Stimulated activated CD4-positive, alpha-beta T cell treated with anti-CD3 and anti-CD28 coated beads, Interleukin-15, amount 100 ng/mL, for 1 hour (primary cell): Measurements from ENCODE around the gene WNT6.
"Not testable (repeated sequence)": the region's sequence is repeated elsewhere in the genome, so short reads cannot be mapped to it uniquely, and the experiment has no call there.

ENCODE experiments used
- DNase-seq, 2 donors: peaks; one replicate each; pipeline ENCODE4 v3.0.0-alpha.2; 2020; ENCODE audit warnings: low read depth in 1 of 2, low spot score in 1 of 2

WNT6 gene

GRCh38 chr2:218830526-218831306 is 28.9 kb upstream of the WNT6 start:
- DNase-seq, result no peak

DNA sequence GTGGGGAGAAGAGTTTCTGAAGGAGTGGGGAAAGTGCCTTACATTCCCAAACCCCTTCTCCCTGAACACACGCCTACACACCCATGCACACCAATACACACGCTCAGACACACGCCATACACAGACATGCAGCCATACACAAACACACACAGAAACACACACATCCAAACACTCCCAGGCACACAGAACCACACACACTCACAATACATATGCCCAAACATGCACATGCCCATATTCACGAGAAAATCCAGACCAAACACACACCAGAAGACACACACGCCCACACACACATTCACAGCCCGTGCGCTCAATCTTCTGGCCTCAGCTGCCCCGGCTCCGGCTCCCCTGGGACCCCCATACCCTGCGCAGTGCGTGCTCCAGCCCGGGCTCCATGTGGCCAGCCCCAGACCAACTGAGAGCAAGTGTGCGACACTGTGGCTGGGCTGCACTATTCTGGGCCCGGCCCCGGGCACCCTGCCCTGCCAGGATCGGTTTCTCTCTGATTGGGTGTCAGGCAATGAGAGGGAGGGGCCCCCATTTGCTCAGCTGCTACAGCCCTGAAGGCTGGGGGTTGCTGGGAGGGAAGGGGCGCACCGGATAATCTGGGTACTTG is 28.1 kb upstream of the WNT6 start, which contains the start of gene PRKAG3:
Gene PRKAG3 (minus strand): TSS at position 426 of the 613 bp plus-strand sequence.
- no peak for DNase-seq

GRCh38 chr2:218832081-218832480 is 27.5 kb upstream of the WNT6 start:
- DNase-seq, result no peak

- DNase-seq, result no peak
Observed at GRCh38 chr2:218832520-218832919, 27.1 kb upstream of the WNT6 start.

DNA sequence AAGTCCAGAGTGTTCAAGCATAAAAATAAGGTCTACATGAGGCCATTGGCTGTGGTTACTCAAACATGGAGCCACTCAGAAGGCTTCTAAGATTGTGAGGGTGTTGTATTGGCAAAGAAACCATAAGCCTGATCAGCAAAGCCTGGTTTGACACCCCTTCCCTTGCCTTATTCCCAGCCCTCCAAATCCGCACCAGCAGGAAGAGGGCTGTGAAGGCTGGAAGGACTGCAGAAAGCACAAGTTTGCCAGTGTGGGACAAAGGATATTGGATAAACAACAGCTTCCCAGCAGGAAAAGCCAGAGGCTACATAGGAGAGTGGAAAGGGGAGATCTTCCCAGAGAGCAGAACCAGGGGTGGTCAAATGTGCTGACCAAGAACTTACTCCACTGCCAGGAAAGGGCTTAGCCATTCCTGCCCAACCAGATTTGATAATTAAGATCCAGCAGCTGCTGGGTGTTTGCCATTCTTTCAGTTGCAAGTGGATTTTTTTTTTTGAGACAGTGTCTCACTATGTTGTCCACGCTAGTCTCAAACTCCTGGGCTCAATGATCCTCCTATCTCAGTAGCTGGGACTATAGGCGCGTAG is 26.5 kb upstream of the WNT6 start:
- no peak for DNase-seq

GRCh38 chr2:218834685-218835084 is 24.9 kb upstream of the WNT6 start:
- no peak for DNase-seq

GRCh38 chr2:218837495-218837894 is 22.1 kb upstream of the WNT6 start:
- DNase-seq, result no peak

GRCh38 chr2:218839430-218839829 is 20.2 kb upstream of the WNT6 start:
- DNase-seq, result no peak

GRCh38 chr2:218839888-218840287 is 19.7 kb upstream of the WNT6 start:
- DNase-seq, result no peak

DNA sequence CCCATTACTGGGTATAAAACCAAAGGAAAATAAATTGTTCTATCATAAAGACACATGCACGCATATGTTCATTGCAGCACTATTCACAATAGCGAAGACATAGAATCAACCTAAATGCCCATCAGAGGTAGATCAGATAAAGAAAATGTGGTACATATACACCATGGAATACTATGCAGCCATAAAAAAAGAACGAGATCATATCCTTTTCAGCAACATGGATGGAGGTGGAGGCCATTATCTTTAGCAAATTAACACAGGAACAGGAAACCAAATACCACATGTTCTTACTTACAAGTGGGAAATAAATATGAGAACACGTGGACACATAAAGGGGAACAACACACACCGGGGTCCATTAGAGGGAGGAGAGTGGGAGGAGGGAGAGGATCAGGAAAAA is 15.3 kb upstream of the WNT6 start:
- DNase-seq, result not testable (repeated sequence)

DNA sequence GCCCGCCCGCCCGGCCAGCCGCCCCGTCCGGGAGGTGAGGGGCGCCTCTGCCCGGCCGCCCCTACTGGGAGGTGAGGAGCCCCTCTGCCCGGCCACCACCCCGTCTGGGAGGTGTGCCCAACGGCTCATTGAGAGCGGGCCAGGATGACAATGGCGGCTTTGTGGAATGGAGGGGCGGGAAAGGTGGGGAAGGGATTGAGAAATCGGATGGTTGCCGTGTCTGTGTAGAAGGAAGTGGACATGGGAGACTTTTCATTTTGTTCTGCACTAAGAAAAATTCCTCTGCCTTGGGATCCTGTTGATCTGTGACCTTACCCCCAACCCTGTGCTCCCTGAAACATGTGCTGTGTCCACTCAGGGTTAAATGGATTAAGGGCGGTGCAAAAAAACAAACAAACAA is 12.6 kb upstream of the WNT6 start:
- DNase-seq, result not testable (repeated sequence)

- DNase-seq, result no peak
Observed at GRCh38 chr2:218849721-218850120, 9.9 kb upstream of the WNT6 start.

- no peak for DNase-seq
Observed at GRCh38 chr2:218850796-218851195, 8.8 kb upstream of the WNT6 start.

GRCh38 chr2:218851286-218851685 is 8.3 kb upstream of the WNT6 start:
- DNase-seq, result no peak

DNA sequence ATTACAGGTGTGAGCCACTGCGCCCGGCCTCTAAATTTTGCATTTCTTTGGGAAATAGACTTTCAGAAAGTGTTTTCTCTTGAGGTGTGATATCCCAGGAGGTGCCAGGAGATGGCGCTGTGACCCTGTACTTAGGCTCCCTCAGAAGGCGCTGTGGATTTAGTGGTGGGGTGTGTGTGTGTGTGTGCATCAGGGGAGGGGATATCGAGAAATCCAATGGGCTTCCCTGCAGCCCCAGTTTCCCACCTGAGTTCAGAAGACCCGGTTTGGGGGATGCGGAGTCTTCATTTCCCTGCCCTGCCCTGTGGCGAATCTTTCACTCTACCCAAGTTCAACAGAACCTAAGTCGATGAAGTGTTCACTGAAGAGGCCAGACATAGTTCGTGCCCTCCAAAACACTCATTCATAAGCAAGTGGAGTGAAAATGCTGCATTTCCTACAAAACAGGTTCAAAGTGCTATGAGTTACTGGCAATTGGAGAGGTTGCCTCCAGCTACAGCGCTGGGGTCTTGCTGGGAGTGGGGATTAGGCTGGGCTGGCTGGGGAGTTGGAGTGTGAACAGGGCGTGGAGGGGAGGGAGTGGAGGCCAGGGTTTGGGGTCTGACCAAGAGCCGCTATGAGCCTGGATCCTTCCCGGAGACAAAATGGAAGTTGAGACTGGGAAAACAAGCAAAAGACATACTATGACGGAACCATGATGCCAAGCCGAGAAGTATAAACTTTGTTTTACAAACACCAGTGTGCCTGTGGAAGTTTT is 6.5 kb upstream of the WNT6 start:
- DNase-seq, result peak; percentile 41 to 50

DNA sequence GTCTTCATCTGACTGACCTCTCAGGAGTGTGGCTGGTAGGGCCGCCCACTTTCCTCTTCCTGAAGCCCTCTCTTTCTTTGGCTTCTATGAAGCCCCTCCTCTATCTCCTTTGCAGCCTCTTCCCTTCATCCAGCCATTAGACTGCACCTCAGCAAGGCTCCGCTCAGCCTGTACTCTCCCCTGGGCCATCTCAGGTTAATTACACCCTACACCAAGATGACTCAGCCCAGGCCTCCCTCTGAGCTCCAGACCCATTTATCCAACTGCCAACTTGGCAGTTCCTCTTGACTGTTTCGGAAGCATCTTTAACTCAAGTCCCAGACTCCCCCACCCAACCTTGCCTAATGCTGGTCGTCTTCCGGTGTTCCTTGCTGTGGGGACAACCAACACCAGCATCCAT is 5.8 kb upstream of the WNT6 start:
- DNase-seq, result no peak

DNA sequence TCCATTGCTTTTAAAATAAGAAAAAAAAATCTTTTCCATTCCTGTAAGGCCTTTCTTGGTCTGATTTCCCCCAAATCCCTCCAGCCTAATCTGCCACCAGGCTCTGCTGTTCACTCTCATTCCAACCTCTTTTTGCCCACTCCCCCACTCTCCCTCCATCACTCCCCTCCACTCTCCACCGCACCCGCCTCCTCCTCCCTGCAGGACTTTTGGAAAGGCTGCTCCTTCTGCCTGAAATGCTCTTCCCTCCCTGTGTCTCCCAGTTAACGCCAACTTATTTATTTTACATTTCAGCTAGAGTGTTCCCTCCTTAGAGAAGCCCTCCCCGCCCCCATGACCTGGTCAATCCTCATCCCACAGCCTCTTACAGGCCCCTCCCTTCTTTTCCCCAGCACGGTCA is 4.7 kb upstream of the WNT6 start:
- DNase-seq, result no peak

GRCh38 chr2:218855305-218856166 is 4.1 kb upstream of the WNT6 start:
- no peak for DNase-seq

DNA sequence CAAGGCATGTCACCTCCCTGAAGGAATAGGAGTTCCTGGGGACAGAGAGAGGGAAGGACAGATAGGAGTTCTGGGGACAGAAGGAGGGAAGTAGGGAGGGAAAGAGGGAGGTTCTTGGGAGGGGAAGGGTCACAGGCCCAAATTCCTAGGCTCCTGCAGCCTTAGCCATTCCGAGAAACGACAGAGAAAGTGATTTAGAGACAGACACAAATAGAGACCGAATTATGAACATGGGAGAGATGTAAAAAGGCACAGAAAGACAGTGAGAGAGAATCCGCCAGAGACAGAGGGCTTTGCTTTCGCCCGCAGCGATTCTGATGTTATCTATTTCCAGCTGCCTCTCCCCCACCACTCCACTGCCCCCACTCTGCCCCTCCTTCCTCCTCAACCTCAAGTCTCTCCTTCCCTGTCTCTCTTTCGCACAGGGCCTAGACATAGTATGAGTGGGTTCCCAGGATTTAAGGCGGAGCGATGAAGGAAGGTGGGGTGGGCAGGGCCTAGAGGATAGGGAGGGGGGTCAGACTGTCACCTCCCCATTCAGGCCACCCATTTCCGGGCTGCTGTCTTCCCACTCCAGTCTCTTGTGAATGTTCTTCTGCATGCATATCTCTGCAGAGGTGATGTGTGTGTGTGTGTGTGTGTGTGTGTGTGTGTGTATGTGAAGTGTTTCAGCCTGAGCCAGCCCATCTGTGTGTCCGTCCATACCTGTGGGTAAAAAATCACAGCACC is 3.3 kb upstream of the WNT6 start:
- DNase-seq, result no peak

GRCh38 chr2:218856896-218857243 is 2.7 kb upstream of the WNT6 start:
- no peak for DNase-seq
